H1 (cell line): ENCODE data around the gene TMEM59L. TPM values are rescaled to one million over a fixed set of nuclear protein-coding genes. Genes with fewer than 3 reads are reported as not detected.

Experiments used
- ASH2L ChIP-seq: fragments of 200-600, 300-600 bp; sonication (generic); IDR thresholded peaks from one replicate; pipeline ENCODE4 v1.7.1; 2017; ENCODE audit warnings: low read length
- CHD7 ChIP-seq: fragments of 300-600 bp; sonication (generic); IDR thresholded peaks from 2 replicates; pipeline ENCODE4 v1.7.1; 2012; ENCODE audit warnings: low read length, moderate library complexity, mild to moderate bottlenecking, inconsistent platforms; ENCODE audit not compliant: insufficient replicate concordance
- CREB1 ChIP-seq: IDR thresholded peaks from 2 replicates; pipeline ENCODE4 v1.6.1; 2012; ENCODE audit warnings: inconsistent platforms
- RFX5 ChIP-seq: IDR thresholded peaks from 2 replicates; pipeline ENCODE4 v1.6.1; 2011; ENCODE audit warnings: low read depth, low read length, improper control_type of control experiment, borderline replicate concordance
- SP1 ChIP-seq: IDR thresholded peaks from 2 replicates; pipeline ENCODE4 v1.6.1; 2011; ENCODE audit warnings: low read depth, low read length
- polyA plus RNA-seq, 7 experiments: library from polyadenylated mRNA; depleted of rRNA in 3 of 7; stranded (reverse) in 5 of 7; unstranded in 2 of 7; fragments of >200 nt in 5 of 7; fragments of 200-250 nt in 2 of 7; gene quantifications; 1 replicate in 5 of 7; 2 replicates in 1 of 7; 4 replicates in 1 of 7; pipeline versions ENCODE4 v1.2.1 to v1.2.3, GENCODE V29; 2011 to 2013; ENCODE audit warnings: missing spikeins in 2 of 7, mixed read lengths in 2 of 7
- total RNA-seq: library from RNA; stranded (reverse); fragmentation: NEBNext Ultra II Directional; extraction: Animal tissue kit (Norgen Biotek cat#: 25700); gene quantifications from 2 replicates; pipeline ENCODE4 v1.2.1, GENCODE V29; 2021

TMEM59L gene
- total and polyA plus RNA-seq, 2 of the 8 experiments (the other 6 are each of a cell fraction or from before 2014, with no cell fraction given) = 4.0 to 12.2 TPM

- no peak for TF ChIP-seq CHD7
- TF ChIP-seq SP1 = no peak
- TF ChIP-seq CREB1 = no peak
- TF ChIP-seq RFX5 = no peak
- TF ChIP-seq ASH2L = no peak
Observed at GRCh38 chr19:18656337-18657086, 43.8 kb downstream of the TMEM59L start (continued).
